Lung (tissue), 12 donors: ENCODE data around the gene OTUD3. TPM values are rescaled to one million over a fixed set of nuclear protein-coding genes. Genes with fewer than 3 reads are reported as not detected.

Source experiments
- ATAC-seq: fragments of 200-7000 bp; cut with Tn5 transposase; one replicate; pipeline ENCODE4 v1.9.1; 2020; ENCODE audit warnings: moderate number of reproducible peaks; ENCODE audit not compliant: insufficient read depth, low FRiP score
- DNase-seq, 3 donors: peaks; one replicate each; pipeline ENCODE4 v3.0.0-alpha.2; 2013 to 2017
- H3K27ac ChIP-seq, 2 donors: one replicate each; pipeline ENCODE4 v1.5.1; 2013; ENCODE audit warnings: mild to moderate bottlenecking in 2 of 2, moderate library complexity in 2 of 2, control low read depth in 1 of 2, inconsistent platforms in 1 of 2, low read depth in 1 of 2, low read length in 1 of 2
- H3K27me3 ChIP-seq, 3 donors: one replicate each; pipeline ENCODE4 v1.5.1; 2013; ENCODE audit warnings: low read length in 2 of 3; ENCODE audit not compliant: control insufficient read depth in 3 of 3, insufficient read depth in 3 of 3
- H3K36me3 ChIP-seq, 4 donors: one replicate each; pipeline ENCODE4 v1.5.1; 2013; ENCODE audit warnings: low read length in 4 of 4, mild to moderate bottlenecking in 1 of 4, moderate library complexity in 1 of 4; ENCODE audit not compliant: control insufficient read depth in 4 of 4, insufficient read depth in 4 of 4
- H3K4me1 ChIP-seq, 5 donors: one replicate each; pipeline ENCODE4 v1.5.1; 2013; ENCODE audit warnings: low read length in 5 of 5, mild to moderate bottlenecking in 2 of 5, moderate library complexity in 1 of 5; ENCODE audit not compliant: control insufficient read depth in 5 of 5, insufficient read depth in 5 of 5
- H3K4me3 ChIP-seq: one replicate; pipeline ENCODE4 v1.5.1; 2013; ENCODE audit warnings: mild to moderate bottlenecking, control low read depth, moderate library complexity
- H3K9ac ChIP-seq, 2 donors: one replicate each; pipeline ENCODE4 v1.5.1; 2013; ENCODE audit warnings: low read length in 2 of 2, control low read depth in 1 of 2; ENCODE audit not compliant: insufficient read depth in 1 of 2
- H3K9me3 ChIP-seq, 4 donors: one replicate each; pipeline ENCODE4 v1.5.1; 2013; ENCODE audit warnings: low read length in 3 of 4, mild to moderate bottlenecking in 1 of 4, moderate library complexity in 1 of 4; ENCODE audit not compliant: control insufficient read depth in 4 of 4, insufficient read depth in 3 of 4
- CTCF ChIP-seq: IDR thresholded peaks from 2 replicates; pipeline ENCODE4 v1.5.1; 2012; ENCODE audit warnings: mild to moderate bottlenecking; ENCODE audit errors: control extremely low read depth, extremely low read depth
- WGBS, 2 donors: extraction: QIAGEN DNeasy Blood & Tissue Kit; methylation state at CpG; one replicate each; pipeline ENCODE4 v1.1.7; 2013; 5-methylcytosine and 5-hydroxymethylcytosine counted together
- polyA plus RNA-seq, 2 donors: library from polyadenylated mRNA; stranded (reverse); fragments of 200-250 nt; gene quantifications; one replicate each; pipeline ENCODE4 v1.2.1, GENCODE V29; 2013
- total RNA-seq, 2 donors: library from RNA; depleted of rRNA in 1 of 2; stranded (reverse); fragments of >200 nt in 1 of 2; gene quantifications; one replicate each; pipeline ENCODE4 v1.2.1, GENCODE V29; 2014 to 2021
- donor health status: control.
- donor health status: control.
- donor health status: Bipolar disorder and iron deficiency.
- donor health status: healthy.
- donor health status: DM: yes; HTN: yes; CAD: no.

OTUD3 gene
- total and polyA plus RNA-seq, 4 donors = 1.7 to 8.6 (median 6.7) TPM

- Histone ChIP-seq H3K9me3 (peaks cover 0 to 2% (median 0%) of the 10 kb centered on the region in 4 donors), H3K36me3 (no peaks in the 10 kb centered on the region), H3K4me3 (no peak overlapping the region), H3K9ac (no peak overlapping the region), H3K4me1 (peaks cover 0 to 4% (median under 1%) of the 10 kb centered on the region in 5 donors), H3K27ac (no peak overlapping the region), H3K27me3 (no peaks in the 10 kb centered on the region)
- WGBS, 2 donors = 76 to 83% methylated on average over 19 of the region's 19 CpGs
- DNase-seq = no peak
- ATAC-seq = no peak
- no peak for TF ChIP-seq CTCF
Measured at GRCh38 chr1:19877821-19878636, 4.2 kb upstream of the OTUD3 start.

- H3K27me3 ChIP-seq = no peaks in the 10 kb centered on the region
- no peaks in the 10 kb centered on the region for H3K9me3 ChIP-seq
- no peaks in the 10 kb centered on the region for H3K36me3 ChIP-seq
- peak; percentile 15 to 60 (median 30) for DNase-seq
- ATAC-seq = no peak
- no peak overlapping the region for H3K4me3 ChIP-seq
- 69 to 81% methylated on average over 12 of the region's 12 CpGs for WGBS, 2 donors
- peaks cover 0 to 10% (median 7%) of the 10 kb centered on the region in 5 donors for H3K4me1 ChIP-seq
- no peak overlapping the region for H3K9ac ChIP-seq
- TF ChIP-seq CTCF = no peak
- no peak overlapping the region for H3K27ac ChIP-seq
Measured at GRCh38 chr1:19878637-19878985, 3.6 kb upstream of the OTUD3 start.

- ATAC-seq = no peak
- H3K9me3 ChIP-seq = no peaks in the 10 kb centered on the region
Measured at GRCh38 chr1:19879227-19879626, 3.0 kb upstream of the OTUD3 start.

More at GRCh38 chr1:19879227-19879626, 3.0 kb upstream of the OTUD3 start:
- Histone ChIP-seq H3K27me3 (no peaks in the 10 kb centered on the region), H3K4me3 (no peak overlapping the region), H3K27ac (no peak overlapping the region), H3K9ac (no peak overlapping the region), H3K4me1 (peaks cover 0 to 16% (median 13%) of the 10 kb centered on the region in 5 donors), H3K36me3 (no peaks in the 10 kb centered on the region)
- 88 to 92% methylated on average over 4 of the region's 4 CpGs for WGBS, 2 donors
- no peak for DNase-seq
- no peak for TF ChIP-seq CTCF
